NK-92 treated with Interleukin-12 subunit alpha and Interleukin-12 subunit beta, amount 100 ng/mL, for 24 hours (cell line): ENCODE results near the gene SDHB.

Experiments used
- DNase-seq: peaks from one replicate; lab custom pipeline; 2025; lab: John Stamatoyannopoulos, UW

The SDHB gene

GRCh38 chr1:17045634-17046333 lies 8.0 kb downstream of the SDHB start:
- no peak for DNase-seq

- no peak for DNase-seq
These were observed 8.7 kb downstream of the SDHB start for GRCh38 chr1:17045150-17045549.

GRCh38 chr1:17043676-17044075 lies 10.2 kb downstream of the SDHB start:
- DNase-seq, result no peak

GRCh38 chr1:17040135-17040534 lies 13.7 kb downstream of the SDHB start:
- no peak for DNase-seq

GRCh38 chr1:17039522-17039921 lies 14.3 kb downstream of the SDHB start:
- no peak for DNase-seq

- DNase-seq, result no peak
These were observed 20.4 kb downstream of the SDHB start for GRCh38 chr1:17033481-17033880.

- DNase-seq, result no peak
These were observed 21.1 kb downstream of the SDHB start for GRCh38 chr1:17032741-17033140.

- no peak for DNase-seq
These were observed 22.4 kb downstream of the SDHB start for GRCh38 chr1:17031436-17031835.

- DNase-seq, result no peak
These were observed 23.6 kb downstream of the SDHB start for GRCh38 chr1:17030206-17030605.

GRCh38 chr1:17028662-17029188 lies 25.1 kb downstream of the SDHB start:
- DNase-seq, result no peak

- no peak for DNase-seq
These were observed 25.9 kb downstream of the SDHB start for GRCh38 chr1:17027900-17028299.

- DNase-seq, result no peak
These were observed 26.4 kb downstream of the SDHB start for GRCh38 chr1:17027403-17027802.

GRCh38 chr1:17024721-17025120 lies 29.1 kb downstream of the SDHB start:
- DNase-seq, result no peak

- DNase-seq, result no peak
These were observed 30.3 kb downstream of the SDHB start for GRCh38 chr1:17023573-17023972.

GRCh38 chr1:17023102-17023501 lies 30.7 kb downstream of the SDHB start:
- no peak for DNase-seq

- no peak for DNase-seq
These were observed 31.9 kb downstream of the SDHB start for GRCh38 chr1:17021896-17022295.

- no peak for DNase-seq
These were observed 33.3 kb downstream of the SDHB start for GRCh38 chr1:17020502-17020901.

- no peak for DNase-seq
These were observed 35.0 kb downstream of the SDHB start for GRCh38 chr1:17018849-17019248.

- no peak for DNase-seq
These were observed 36.4 kb downstream of the SDHB start for GRCh38 chr1:17017435-17017834.

GRCh38 chr1:17016317-17016661 lies 37.5 kb downstream of the SDHB start:
- no peak for DNase-seq

- DNase-seq, result no peak
These were observed 38.9 kb downstream of the SDHB start for GRCh38 chr1:17014671-17015567.

GRCh38 chr1:17013491-17014320 lies 40.1 kb downstream of the SDHB start:
- no peak for DNase-seq
